IMR-90 (cell line): Measurements from ENCODE around the gene MIEN1. TPM values are rescaled to one million over a fixed set of nuclear protein-coding genes. Genes with fewer than 3 reads are reported as not detected.

ENCODE experiments used
- ATAC-seq: fragments of 200-7000 bp; cut with Tn5 transposase; 2 replicates; pipeline ENCODE4 v1.9.1; 2020; ENCODE audit warnings: low read depth, mild to moderate bottlenecking, moderate library complexity
- BruUV-seq: library from RNA; stranded (reverse); fragments of 400-500 nt; replicated peaks from 2 replicates; lab custom pipeline; 2021; lab: Mats Ljungman, UMichigan
- CTCF ChIA-PET: fragments of 300-600 bp; formaldehyde crosslinking; extraction: SDS; loops from one replicate; lab custom pipeline; 2021; ENCODE audit warnings: antibody characterized with exemption; lab: Yijun Ruan, JAX
- POLR2A ChIA-PET: fragments of 300-600 bp; sonication (Branson Sonifier 250); formaldehyde crosslinking; loops from one replicate; lab custom pipeline; 2022; ENCODE audit warnings: antibody characterized with exemption; ENCODE audit not compliant: unreplicated experiment; lab: Charles Lee
- DNase-seq: peaks from one replicate; pipeline ENCODE4 v3.0.0; 2013
- H2AFZ ChIP-seq: replicated peaks from 2 replicates; pipeline ENCODE3; 2013; ENCODE audit warnings: low read length, mild to moderate bottlenecking; ENCODE audit not compliant: poor library complexity
- H2AK5ac ChIP-seq: 2 replicates; pipeline ENCODE4 v1.6.1; 2013; ENCODE audit warnings: low read depth, low read length, inconsistent platforms
- H2AK9ac ChIP-seq: replicated peaks from 2 replicates; pipeline ENCODE3; 2013; ENCODE audit warnings: mild to moderate bottlenecking, low read depth, low read length, moderate library complexity; ENCODE audit not compliant: poor library complexity
- H2BK120ac ChIP-seq: 2 replicates; pipeline ENCODE4 v1.6.1; 2013; ENCODE audit warnings: low read depth, low read length, inconsistent platforms
- H2BK15ac ChIP-seq: 3 replicates; pipeline ENCODE4 v1.6.1; 2013; ENCODE audit warnings: low read depth, low read length, inconsistent platforms
- H2BK20ac ChIP-seq: 2 replicates; pipeline ENCODE4 v1.6.1; 2013; ENCODE audit warnings: low read depth, mild to moderate bottlenecking, inconsistent platforms, low read length, moderate library complexity
- H2BK5ac ChIP-seq: 2 replicates; pipeline ENCODE4 v1.6.1; 2013; ENCODE audit warnings: mild to moderate bottlenecking, low read depth, low read length, inconsistent platforms; ENCODE audit not compliant: poor library complexity, severe bottlenecking
- H3K14ac ChIP-seq: replicated peaks from 2 replicates; pipeline ENCODE4 v1.6.1; 2013; ENCODE audit warnings: low read depth, low read length, inconsistent platforms
- H3K18ac ChIP-seq: 2 replicates; pipeline ENCODE4 v1.6.1; 2013; ENCODE audit warnings: low read depth, low read length, control low read depth
- H3K23ac ChIP-seq: 2 replicates; pipeline ENCODE4 v1.6.1; 2013; ENCODE audit warnings: low read depth, low read length, inconsistent platforms
- H3K27ac ChIP-seq: 2 replicates; pipeline ENCODE4 v1.5.1; 2013; ENCODE audit warnings: mild to moderate bottlenecking, control low read depth, low read length; ENCODE audit not compliant: insufficient read depth
- H3K27me3 ChIP-seq: 2 replicates; pipeline ENCODE4 v1.6.1; 2013; ENCODE audit warnings: low read length; ENCODE audit not compliant: control insufficient read depth, insufficient read depth
- H3K36me3 ChIP-seq: 2 replicates; pipeline ENCODE4 v1.6.1; 2013; ENCODE audit warnings: low read length, mixed read lengths; ENCODE audit not compliant: control insufficient read depth, insufficient read depth
- H3K4ac ChIP-seq: 2 replicates; pipeline ENCODE4 v1.6.1; 2013; ENCODE audit warnings: low read depth, low read length, inconsistent platforms
- H3K4me1 ChIP-seq: 2 replicates; pipeline ENCODE4 v1.6.1; 2013; ENCODE audit warnings: low read length, mixed read lengths; ENCODE audit not compliant: control insufficient read depth, insufficient read depth
- H3K4me2 ChIP-seq: 2 replicates; pipeline ENCODE4 v1.6.1; 2013; ENCODE audit warnings: low read depth, mild to moderate bottlenecking, control low read depth, low read length, moderate library complexity
- H3K4me3 ChIP-seq: 2 replicates; pipeline ENCODE4 v1.5.1; 2013; ENCODE audit warnings: low read depth, mild to moderate bottlenecking, control low read depth, low read length, moderate library complexity; ENCODE audit not compliant: insufficient read depth
- H3K56ac ChIP-seq: 2 replicates; pipeline ENCODE4 v1.6.1; 2013; ENCODE audit warnings: low read length, inconsistent platforms; ENCODE audit not compliant: insufficient read depth; ENCODE audit errors: extremely low read depth
- H3K79me1 ChIP-seq, 2 experiments: 2 replicates each; pipeline ENCODE4 v1.6.1; 2013; ENCODE audit warnings: low read length in 2 of 2, inconsistent platforms in 1 of 2, low read depth in 1 of 2
- H3K9ac ChIP-seq: 2 replicates; pipeline ENCODE4 v1.6.1; 2013; ENCODE audit warnings: low read depth, low read length, control low read depth
- H3K9me1 ChIP-seq: 2 replicates; pipeline ENCODE4 v1.6.1; 2013; ENCODE audit warnings: low read length, inconsistent platforms; ENCODE audit not compliant: insufficient read depth
- H3K9me3 ChIP-seq: 2 replicates; pipeline ENCODE4 v1.6.1; 2013; ENCODE audit warnings: low read length; ENCODE audit not compliant: control insufficient read depth, insufficient read depth
- H4K20me1 ChIP-seq: 2 replicates; pipeline ENCODE4 v1.6.1; 2013; ENCODE audit warnings: low read length, inconsistent platforms; ENCODE audit not compliant: insufficient read depth
- H4K5ac ChIP-seq: 2 replicates; pipeline ENCODE4 v1.6.1; 2013; ENCODE audit warnings: mild to moderate bottlenecking, low read depth, low read length, control low read depth
- H4K8ac ChIP-seq, 2 experiments: 2 replicates each; pipeline ENCODE4 v1.6.1; 2013; ENCODE audit warnings: low read depth in 2 of 2, low read length in 2 of 2, control low read depth in 1 of 2, inconsistent platforms in 1 of 2
- H4K91ac ChIP-seq: 2 replicates; pipeline ENCODE4 v1.6.1; 2013; ENCODE audit warnings: low read depth, low read length, inconsistent platforms; ENCODE audit not compliant: insufficient read depth
- CHD1 ChIP-seq: IDR thresholded peaks from 2 replicates; pipeline ENCODE4 v1.6.1; 2012; ENCODE audit warnings: low read depth, low read length, improper control_type of control experiment
- CTCF ChIP-seq: conservative IDR thresholded peaks from 2 replicates; pipeline ENCODE4 v1.5.1; 2012; ENCODE audit warnings: mild to moderate bottlenecking, low read depth, low read length, improper control_type of control experiment
- FOS ChIP-seq: fragments of 150-350 bp; IDR thresholded peaks from 2 replicates; pipeline ENCODE4 v1.6.1; 2016; ENCODE audit warnings: low read depth, low read length
- MAFK ChIP-seq: IDR thresholded peaks from 2 replicates; pipeline ENCODE4 v1.6.1; 2012; ENCODE audit warnings: low read depth, low read length, improper control_type of control experiment
- MAZ ChIP-seq: IDR thresholded peaks from 2 replicates; pipeline ENCODE4 v1.6.1; 2012; ENCODE audit warnings: low read depth, mild to moderate bottlenecking, low read length, improper control_type of control experiment, moderate library complexity, borderline replicate concordance
- RCOR1 ChIP-seq: IDR thresholded peaks from 2 replicates; pipeline ENCODE4 v1.6.1; 2012; ENCODE audit warnings: mild to moderate bottlenecking, low read length, improper control_type of control experiment; ENCODE audit not compliant: insufficient replicate concordance
- WGBS, 2 experiments: methylation state at CpG; one replicate each; pipeline versions ENCODE4 v1.1.5 to v1.1.7; 2013; ENCODE audit warnings: missing lambda C conversion rate in 2 of 2; ENCODE audit not compliant: insufficient read length in 1 of 2; ENCODE audit errors: extremely low coverage in 2 of 2; 5-methylcytosine and 5-hydroxymethylcytosine counted together
- dilution Hi-C: fragments of 300-500 bp; cut with HindIII; formaldehyde crosslinking; loops from one replicate; pipeline ENCODE4 v1.14.3; 2018; ENCODE audit warnings: low sequenced_read_pairs; ENCODE audit not compliant: unreplicated experiment
- in situ Hi-C: fragments of 300-500 bp; cut with MboI; formaldehyde crosslinking; loops from 3 replicates; pipeline ENCODE4 v1.14.3; 2019; ENCODE audit warnings: low sequenced_read_pairs, inconsistent platforms, mixed read lengths
- intact Hi-C: fragments of 100-400 bp; cut with micrococcal nuclease; formaldehyde crosslinking; loops from 2 replicates; pipeline ENCODE4 v1.10.0; 2022
- polyA plus RNA-seq, 3 experiments: library from polyadenylated mRNA; depleted of rRNA; stranded (reverse); fragments of >200 nt; gene quantifications; 2 replicates each; pipeline ENCODE4 v1.2.3, GENCODE V29; 2012; ENCODE audit warnings: low replicate concordance in 1 of 3
- total RNA-seq: library from RNA; depleted of rRNA; stranded (reverse); fragments of >200 nt; gene quantifications from 2 replicates; pipeline ENCODE4 v1.2.3, GENCODE V29; 2012

Gene MIEN1
- total and polyA plus RNA-seq, 2 of the 4 experiments (the other 2 are of a cell fraction) = 20.3 to 75.6 TPM

- DNase-seq = no peak
- BruUV-seq = no TSS peak
- H2BK5ac ChIP-seq = no peak overlapping the region
Measured at GRCh38 chr17:39746145-39746461, 15.8 kb upstream of the MIEN1 start.

More at GRCh38 chr17:39746145-39746461, 15.8 kb upstream of the MIEN1 start:
- H3K4ac ChIP-seq = no peak overlapping the region
- no peak overlapping the region for H3K4me2 ChIP-seq
- no peak overlapping the region for H2BK15ac ChIP-seq
- no peak overlapping the region for H2BK120ac ChIP-seq
- intact Hi-C loops = no loop called here
- CTCF ChIA-PET = no interaction called here
- no peaks in the 10 kb centered on the region for H3K36me3 ChIP-seq
- TF ChIP-seq CHD1 = no peak
- no peak for TF ChIP-seq CTCF
- TF ChIP-seq FOS = no peak
- TF ChIP-seq RCOR1 = no peak
- no peak for TF ChIP-seq MAFK
- no peak for TF ChIP-seq MAZ
- no peak overlapping the region for H2AFZ ChIP-seq
- H3K79me1 ChIP-seq = no peaks in the 10 kb centered on the region
- H3K18ac ChIP-seq = no peak overlapping the region
- no peak overlapping the region for H3K4me3 ChIP-seq
- no peak overlapping the region for H4K91ac ChIP-seq
- no peak overlapping the region for H4K5ac ChIP-seq
- in situ Hi-C loops = no loop called here
- H3K9me3 ChIP-seq = no peaks in the 10 kb centered on the region
- H2AK9ac ChIP-seq = no peak overlapping the region
- H3K9ac ChIP-seq = no peak overlapping the region
- H2AK5ac ChIP-seq = no peak overlapping the region
- H3K27ac ChIP-seq = no peak overlapping the region
- H4K20me1 ChIP-seq = no peaks in the 10 kb centered on the region
- peaks cover 33% of the 10 kb centered on the region for H3K27me3 ChIP-seq
- no peak overlapping the region for H3K14ac ChIP-seq
- no peak overlapping the region for H3K23ac ChIP-seq
- H3K9me1 ChIP-seq = 0 out of 2 replicates have a peak, but pooled peaks cover 2% of the 10 kb centered on the region
- POLR2A ChIA-PET = no interaction called here
- H3K56ac ChIP-seq = no peak overlapping the region
- no peak for ATAC-seq
- peaks cover 4% of the 10 kb centered on the region; the same call in 1 of the 2 replicates for H3K4me1 ChIP-seq
- dilution Hi-C loops = no loop called here
- no peak overlapping the region for H2BK20ac ChIP-seq
- no peak overlapping the region for H4K8ac ChIP-seq
- no CpG with 5 or more reads among the region's 7 CpGs for WGBS, 2 experiments
